Measurements from ENCODE around the gene SLC34A3. TPM values are rescaled to one million over a fixed set of nuclear protein-coding genes. Genes with fewer than 3 reads are reported as not detected.

SLC34A3 gene
- polyA plus RNA-seq, 4 donors: 0.37 to 13.7 (median 5.2) TPM

DNA sequence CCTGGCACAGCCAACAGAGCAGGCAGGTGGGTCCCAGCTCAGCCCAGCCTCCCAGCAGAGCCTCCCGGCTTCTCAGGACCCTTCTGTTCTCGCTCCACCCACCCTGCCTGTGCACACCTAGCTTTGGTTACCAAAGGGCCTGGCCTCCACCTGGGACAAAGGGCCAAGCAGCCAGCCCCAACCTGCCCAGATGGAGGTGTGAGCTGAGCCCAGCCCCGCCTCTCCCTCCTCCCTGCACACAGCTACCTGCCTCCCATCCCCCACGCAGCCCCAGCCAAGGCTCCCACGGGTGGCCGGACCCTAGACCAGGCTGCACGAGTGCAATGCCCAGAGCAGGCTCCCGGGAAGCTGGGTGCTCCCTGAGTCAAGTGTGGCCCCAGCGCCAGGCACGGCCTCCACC lies 35.8 kb upstream of the SLC34A3 start:
- DNase-seq (ENCODE audit: low read depth in 4 of 4, low spot score in 3 of 4): no peak

DNA sequence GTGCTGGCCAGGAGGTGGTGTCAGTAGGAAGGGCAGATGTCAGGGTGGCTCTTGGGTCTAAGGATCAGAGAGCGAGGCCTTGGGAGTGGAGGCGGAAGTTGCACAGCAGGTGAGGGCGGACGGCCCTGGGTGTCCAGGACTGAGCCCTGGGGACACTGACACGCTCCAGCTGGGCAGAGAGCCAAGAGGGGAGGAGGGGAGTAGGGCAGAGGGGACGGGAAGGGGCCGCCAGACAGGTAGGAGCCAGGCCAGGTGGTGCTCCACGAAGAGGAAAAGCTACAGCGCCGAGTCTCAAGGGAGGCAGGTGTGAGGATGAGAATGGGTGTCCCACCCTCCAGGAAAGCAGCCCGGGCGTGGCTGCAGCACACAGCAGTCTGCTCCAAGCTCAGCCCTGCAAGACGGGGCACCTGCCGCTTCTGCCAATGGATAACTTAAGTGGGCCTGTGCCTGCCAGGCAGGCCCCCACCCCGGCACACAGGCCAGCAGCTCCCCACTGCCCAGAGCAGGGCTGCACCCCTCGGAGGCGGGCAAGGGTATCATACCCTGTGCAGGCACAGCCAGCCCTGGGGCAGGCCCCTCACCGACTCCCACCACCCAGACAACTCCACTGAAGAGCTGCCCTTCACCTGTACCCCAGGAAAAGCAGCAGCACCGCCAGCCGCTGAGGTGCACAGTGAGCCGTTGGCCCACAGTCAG lies 35.0 kb upstream of the SLC34A3 start:
- no peak for DNase-seq (ENCODE audit: low read depth in 4 of 4, low spot score in 3 of 4)

DNA sequence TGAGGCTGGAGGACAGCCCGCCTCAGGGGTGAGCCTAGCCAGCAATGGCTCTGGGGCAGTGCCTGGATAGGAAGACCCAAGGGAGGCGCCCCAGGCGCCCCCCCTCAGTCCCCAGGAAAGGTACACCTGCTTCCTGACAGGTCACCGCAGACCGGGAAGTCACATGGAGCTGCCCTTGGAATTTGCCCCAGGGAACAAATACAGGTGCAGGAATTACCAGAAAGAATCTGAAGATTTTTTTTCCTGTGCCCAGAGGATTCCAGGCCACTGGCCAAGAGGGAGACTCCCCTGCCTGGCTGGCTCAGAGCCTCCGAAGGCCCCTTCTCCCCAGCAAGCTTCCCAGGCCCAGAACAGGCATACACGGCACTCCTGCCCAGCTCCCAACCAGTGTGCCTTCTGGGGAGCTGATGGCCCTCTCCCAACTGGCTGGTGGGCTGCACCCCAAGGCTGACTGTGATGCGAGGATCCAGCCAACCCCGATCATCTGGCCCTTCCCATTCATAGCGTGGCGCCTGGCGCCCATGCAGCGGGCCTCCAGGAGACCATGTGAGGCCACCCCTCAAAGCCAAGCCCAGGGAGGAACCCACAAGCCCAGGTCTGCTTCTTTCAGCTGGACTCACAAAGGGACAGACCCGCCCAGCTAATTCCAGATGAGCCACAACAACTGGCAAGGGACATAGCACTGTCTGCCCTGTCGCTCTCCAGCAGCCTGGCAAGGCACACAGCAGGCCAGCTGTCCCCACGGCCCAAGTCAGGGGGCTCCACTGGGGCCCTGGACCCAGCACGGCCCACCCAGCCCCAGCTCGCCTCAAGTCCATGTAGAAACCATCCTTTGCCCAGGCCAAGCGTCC lies 32.4 kb upstream of the SLC34A3 start:
- no peak for DNase-seq (ENCODE audit: low read depth in 4 of 4, low spot score in 3 of 4)

DNA sequence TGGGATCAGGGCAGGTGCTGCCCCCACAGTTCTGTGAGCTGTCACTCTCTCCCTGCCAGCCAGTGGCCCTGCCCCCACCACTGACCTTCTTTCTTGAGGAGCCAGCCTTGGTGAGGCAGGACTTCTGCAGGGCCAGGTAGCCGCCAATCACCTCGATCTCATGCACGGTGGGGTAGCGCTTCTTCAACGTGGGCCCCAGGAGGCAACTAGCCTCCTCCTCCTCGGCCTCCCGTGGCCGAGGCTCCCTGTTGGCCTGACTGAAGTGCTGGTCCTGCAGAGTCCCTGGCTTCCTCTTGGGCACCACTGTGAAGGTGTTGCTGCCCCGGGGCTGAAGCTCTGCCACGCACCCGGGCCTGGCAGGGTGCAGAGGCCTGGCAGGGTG lies 31.8 kb upstream of the SLC34A3 start:
- no peak for DNase-seq (ENCODE audit: low read depth in 4 of 4, low spot score in 3 of 4)

DNA sequence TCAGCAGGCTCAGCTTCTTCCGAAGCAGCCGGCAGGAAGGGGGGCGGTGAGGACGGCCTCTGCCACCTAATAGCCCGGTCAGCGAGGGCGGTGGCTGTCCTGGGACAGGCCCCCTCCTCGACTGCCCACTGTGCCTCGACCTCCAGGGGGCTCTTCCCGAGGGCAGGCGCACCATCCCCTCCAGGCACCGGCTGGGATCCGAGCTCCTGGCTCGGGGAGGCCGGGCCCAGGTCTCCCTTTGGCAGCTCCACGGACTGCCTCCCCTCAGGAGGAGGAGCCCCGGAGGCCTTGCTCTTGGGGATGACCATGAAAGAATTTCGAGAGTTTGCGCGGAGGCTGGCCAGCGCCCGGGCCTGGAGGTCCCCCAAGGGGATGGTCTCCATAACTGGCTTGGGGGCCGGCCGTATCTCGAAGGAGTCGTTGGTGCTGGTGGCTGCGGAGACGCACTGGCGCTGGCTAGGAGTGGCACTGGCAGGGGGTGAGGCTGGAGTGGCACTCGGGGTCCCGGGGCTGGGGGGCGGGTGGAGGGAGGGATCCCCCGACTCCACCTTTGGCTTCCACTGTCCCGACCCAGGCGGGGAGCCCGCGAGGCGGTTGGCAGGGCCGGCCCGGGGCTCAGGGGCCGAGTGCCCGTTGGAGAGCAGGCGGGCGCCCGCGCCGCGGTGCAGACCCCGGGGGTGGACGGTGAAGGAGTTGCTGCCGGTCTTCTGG lies 31.1 kb upstream of the SLC34A3 start:
- DNase-seq (ENCODE audit: low read depth in 4 of 4, low spot score in 3 of 4): no peak

DNA sequence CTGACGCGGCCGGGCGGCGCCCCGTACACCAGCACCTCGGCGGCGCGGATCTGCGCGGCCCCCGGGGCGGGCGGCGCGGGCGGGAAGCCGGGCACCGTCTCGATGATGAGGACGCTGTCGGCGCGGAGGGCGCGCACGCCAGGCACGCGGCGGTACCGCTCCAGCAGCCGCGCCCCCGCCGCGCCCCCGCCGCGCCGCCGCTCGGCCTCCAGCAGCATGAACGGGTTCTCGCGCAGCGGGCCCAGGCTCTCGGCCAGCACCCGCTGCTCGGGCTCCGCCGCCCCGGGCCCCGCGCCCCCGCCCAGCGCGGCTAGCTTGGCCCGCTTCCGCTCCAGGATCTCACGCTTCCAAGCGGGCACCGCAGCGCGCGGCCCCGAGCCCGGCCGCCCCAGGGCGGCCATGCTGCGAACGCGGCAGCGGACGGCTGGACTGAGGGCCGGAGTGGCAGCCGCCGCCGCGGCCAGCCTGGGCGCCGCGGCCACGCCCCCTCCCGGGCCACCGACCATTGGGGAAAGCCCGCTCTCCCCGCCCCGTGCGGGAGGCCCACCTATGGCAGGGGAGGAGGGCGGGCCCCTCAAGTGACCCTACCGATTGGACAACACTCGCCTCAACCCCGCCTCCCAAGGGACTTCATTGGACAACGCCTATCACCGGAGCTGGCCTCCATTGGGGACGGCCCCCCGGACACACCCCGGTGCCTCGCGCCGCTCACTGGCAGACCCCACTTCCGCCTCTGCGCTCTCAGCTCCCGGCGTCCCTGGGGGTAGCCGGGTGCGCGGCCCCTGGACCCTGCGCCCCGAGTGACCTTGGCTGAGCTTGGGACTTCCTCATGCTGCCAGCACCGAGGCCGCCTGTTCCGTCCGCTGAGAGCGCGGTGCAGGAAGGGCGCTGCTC lies 30.1 kb upstream of the SLC34A3 start, which contains the start of gene TPRN:
TSS of gene TPRN (minus strand) at position 431 of the 894 bp plus-strand sequence. CDS start at position 401, 30 bp downstream.
- peak; percentile 95 to 97 (median 96) for DNase-seq (ENCODE audit: low read depth in 4 of 4, low spot score in 3 of 4)

DNA sequence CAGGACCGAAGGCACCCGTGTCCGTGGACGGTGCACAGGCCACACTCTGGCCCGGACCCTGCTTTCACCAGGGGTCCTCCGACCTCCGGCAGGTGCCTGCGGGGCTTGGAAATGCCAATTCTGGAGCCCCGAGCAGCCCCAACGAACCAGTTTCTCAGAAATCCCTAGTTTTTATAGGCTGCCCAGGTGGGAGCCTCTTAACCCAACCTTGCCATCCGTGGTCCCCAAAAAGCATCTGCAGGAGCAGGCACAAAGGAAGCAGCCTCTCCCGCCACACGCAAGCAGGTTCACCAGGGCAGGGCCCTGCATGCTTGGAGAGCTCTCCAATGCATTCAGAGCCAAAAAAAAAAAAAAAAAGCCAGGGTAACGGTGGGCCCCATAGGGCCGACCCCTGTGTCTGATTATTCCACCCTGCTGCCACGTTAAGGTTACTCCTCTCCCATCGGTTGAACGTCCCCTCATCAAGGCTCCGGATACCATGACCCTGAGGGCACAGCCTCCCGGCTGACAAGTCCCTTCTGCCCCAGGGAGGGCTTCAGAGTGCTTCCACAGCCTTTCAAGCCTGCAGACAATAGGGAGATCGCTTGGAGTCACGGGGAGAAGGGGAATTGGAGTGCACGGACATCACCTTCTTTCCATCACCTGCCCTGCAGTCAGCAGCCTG lies 29.4 kb upstream of the SLC34A3 start:
- no peak for DNase-seq (ENCODE audit: low read depth in 4 of 4, low spot score in 3 of 4)

DNA sequence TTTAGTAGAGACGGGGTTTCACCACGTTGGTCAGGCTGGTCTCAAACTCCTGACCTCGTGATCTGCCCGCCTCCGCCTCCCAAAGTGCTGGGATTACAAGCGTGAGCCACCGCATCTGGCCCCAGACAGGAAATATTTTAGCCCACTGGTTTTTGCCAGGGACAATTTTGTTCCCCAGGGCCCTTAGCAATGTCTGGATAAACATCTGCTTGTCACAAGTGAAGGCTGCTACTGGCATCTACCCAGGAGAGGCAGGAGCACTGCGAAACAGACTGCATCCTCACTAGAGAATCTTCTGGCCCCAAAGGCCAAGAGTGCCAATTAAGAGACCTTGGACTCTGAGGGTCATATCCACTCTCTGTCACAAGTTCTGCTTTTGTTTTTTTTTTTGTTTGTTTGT lies 27.7 kb upstream of the SLC34A3 start:
- DNase-seq (ENCODE audit: low read depth in 4 of 4, low spot score in 3 of 4): no peak

DNA sequence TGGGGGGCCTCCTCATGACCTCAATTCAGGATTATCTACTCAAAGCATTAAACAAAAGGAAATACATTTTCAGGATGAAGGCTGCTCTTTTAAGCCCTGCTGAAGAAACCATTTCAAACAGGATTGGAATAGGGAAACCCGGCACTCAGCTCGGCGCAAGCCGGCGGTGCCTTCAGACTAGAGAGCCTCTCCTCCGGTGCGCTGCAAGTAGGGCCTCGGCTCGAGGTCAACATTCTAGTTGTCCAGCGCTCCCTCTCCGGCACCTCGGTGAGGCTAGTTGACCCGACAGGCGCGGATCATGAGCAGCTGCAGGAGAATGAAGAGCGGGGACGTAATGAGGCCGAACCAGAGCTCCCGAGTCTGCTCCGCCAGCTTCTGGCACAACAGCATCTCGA lies 26.0 kb upstream of the SLC34A3 start:
- no peak for DNase-seq (ENCODE audit: low read depth in 4 of 4, low spot score in 3 of 4)

DNA sequence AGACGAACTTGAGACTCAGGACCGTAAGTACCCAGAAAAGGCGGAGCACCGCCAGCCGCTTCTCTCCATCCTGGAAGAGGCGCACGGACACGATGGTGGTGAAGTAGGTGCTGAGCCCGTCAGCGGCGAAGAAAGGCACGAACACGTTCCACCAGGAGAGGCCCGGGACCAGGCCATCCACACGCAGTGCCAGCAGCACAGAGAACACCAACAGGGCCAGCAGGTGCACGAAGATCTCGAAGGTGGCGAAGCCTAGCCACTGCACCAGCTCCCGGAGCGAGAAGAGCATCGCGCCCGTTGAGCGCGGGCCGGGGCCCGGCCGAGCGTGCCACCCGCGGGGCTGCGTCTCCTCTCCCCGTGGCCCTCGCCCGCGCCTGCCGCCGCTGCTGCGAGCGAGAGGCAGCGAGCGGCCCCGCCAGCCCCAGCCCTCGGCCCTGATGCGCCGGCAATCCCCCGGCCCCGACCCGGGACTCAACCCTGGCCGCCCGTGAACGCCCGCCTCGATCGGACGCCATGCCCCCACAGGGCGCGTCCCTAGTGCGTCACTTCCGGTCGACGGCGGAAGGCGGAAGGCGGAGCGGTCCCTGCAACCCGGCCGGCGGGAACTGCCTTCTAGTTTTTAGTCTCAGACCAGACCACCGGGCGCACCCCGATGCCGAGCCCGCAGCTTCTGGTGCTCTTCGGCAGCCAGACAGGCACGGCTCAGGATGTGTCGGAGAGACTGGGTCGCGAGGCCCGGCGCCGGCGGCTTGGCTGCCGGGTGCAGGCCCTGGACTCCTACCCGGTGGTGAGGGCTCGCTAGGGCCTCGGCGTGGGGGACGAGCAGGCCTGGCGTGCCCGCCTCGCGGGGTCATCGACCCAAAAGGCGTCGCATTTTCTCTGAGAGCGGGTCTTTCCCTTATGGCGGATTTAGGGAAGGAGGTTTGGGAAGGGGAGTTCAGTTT lies 25.3 kb upstream of the SLC34A3 start, which contains the start of the genes NDOR1 and TMEM203:
TSS of gene NDOR1 (plus strand) at position 575 of the 944 bp plus-strand sequence. CDS start at position 653, 78 bp downstream.
TSS of gene TMEM203 (minus strand) at position 523 of the 944 bp plus-strand sequence. CDS start at position 289, 234 bp downstream.
- peak; percentile 65 to 78 (median 78) for DNase-seq (ENCODE audit: low read depth in 4 of 4, low spot score in 3 of 4)

DNA sequence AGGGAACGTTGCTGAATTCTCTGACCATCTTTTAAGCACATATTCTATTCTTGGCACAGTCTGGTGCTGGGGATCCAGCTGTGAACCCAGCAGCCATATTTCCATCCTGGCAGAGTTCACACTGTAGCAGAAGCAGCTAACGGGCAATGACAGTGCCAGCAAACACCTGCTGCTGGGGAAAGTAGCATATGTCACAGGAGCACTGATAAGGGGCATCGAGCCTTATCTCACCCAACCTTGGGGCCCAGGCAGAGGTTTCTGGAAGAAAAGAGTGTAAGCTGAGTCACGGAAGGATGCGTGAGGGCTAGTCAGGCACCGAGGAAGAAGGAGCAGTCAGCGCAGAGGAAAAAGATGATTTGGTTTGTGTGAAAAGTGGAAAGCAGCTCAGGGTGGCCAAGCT lies 24.1 kb upstream of the SLC34A3 start:
- no peak for DNase-seq (ENCODE audit: low read depth in 4 of 4, low spot score in 3 of 4)

DNA sequence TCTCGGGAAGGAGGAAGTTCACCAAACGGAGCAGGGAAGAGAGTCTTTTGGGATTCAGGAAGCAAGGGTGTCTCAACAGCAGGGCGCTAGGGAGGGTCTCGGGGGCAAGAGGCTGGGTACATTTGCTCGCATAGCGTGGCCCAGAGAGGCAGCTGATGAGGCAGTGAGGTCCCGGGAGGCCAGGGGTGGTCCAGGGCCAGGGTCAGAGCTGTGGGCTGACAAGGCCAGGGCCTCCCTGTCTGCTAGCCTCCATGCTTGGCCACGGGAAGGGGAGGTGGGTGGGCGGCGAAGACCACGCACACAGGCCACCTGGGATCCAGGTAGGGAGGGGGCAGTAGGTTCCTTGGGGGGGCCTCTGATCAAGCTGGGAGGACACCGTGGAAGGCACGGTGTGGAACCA lies 19.2 kb upstream of the SLC34A3 start:
- no peak for DNase-seq (ENCODE audit: low read depth in 4 of 4, low spot score in 3 of 4)

DNA sequence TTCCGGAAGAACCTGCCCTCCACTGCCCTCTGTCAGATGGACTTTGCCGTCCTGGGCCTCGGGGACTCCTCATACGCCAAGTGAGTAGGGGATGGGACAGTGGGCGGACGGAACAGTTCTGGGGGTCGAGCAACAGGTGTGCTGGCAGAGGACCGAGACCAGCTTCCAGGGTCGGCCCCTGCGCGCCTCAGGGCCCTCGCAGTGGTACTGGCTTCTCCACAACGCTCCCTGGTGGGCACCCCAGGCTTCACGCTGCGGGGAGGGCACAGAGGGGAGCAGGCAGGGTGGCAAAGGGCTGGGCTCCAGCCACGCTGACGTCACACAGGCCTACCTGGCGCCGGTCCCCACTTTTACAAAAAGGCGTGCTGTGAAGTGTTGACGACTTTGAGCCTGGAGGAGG lies 18.2 kb upstream of the SLC34A3 start:
- DNase-seq (ENCODE audit: low read depth in 4 of 4, low spot score in 3 of 4): no peak

DNA sequence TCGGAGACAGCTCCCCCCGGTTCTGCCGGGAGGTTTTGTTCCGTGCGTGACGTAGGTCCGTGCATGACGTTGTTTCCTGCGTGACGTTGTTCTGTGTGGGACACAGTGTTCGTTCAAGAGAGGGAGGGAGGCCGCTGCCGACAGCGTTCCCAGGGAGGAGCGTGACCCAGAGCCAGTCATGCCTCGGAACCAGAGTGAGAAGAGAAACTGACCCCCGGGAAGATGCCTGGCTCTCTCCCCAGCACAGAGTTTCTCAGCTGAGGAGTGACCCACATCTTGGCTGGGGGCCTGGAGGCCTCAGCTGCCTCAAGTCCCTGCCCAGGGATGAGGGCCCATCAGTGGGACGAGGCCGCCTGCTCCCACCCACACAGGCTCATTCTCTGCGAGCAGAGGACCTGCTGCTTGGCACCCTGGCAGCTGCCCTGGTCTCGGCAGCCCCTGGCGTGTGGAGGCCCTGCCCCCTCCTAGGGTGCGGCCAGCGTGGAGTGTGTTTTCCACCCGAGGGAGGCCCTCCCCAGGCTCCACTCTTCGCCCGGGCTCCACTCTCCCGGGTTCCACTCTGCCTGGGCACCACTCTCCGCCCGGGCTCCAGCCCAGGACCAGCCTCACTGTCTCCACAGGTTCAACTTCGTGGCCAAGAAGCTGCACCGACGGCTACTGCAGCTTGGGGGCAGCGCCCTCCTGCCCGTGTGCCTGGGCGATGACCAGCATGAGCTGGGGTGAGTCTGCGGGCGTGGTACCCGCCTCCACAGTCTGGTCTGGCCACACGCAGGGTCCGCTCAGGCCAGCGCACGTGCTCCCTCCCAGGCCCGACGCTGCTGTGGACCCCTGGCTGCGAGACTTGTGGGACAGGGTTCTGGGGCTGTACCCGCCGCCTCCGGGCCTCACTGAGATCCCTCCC lies 17.3 kb upstream of the SLC34A3 start:
- no peak for DNase-seq (ENCODE audit: low read depth in 4 of 4, low spot score in 3 of 4)

DNA sequence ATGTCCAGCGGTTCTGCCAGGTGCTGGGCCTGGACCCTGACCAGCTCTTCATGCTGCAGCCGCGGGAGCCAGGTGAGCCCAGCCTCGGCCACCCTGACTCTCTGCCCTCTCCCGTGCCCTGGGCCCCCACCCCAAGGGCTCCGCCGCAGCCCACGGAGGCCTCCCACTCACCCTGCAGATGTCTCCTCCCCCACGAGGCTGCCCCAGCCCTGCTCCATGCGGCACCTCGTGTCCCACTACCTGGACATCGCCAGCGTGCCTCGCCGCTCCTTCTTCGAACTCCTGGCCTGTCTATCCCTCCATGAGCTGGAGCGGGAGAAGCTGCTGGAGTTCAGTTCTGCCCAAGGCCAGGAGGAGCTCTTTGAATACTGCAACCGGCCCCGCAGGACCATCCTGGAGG lies 16.1 kb upstream of the SLC34A3 start:
- no peak for DNase-seq (ENCODE audit: low read depth in 4 of 4, low spot score in 3 of 4)

DNA sequence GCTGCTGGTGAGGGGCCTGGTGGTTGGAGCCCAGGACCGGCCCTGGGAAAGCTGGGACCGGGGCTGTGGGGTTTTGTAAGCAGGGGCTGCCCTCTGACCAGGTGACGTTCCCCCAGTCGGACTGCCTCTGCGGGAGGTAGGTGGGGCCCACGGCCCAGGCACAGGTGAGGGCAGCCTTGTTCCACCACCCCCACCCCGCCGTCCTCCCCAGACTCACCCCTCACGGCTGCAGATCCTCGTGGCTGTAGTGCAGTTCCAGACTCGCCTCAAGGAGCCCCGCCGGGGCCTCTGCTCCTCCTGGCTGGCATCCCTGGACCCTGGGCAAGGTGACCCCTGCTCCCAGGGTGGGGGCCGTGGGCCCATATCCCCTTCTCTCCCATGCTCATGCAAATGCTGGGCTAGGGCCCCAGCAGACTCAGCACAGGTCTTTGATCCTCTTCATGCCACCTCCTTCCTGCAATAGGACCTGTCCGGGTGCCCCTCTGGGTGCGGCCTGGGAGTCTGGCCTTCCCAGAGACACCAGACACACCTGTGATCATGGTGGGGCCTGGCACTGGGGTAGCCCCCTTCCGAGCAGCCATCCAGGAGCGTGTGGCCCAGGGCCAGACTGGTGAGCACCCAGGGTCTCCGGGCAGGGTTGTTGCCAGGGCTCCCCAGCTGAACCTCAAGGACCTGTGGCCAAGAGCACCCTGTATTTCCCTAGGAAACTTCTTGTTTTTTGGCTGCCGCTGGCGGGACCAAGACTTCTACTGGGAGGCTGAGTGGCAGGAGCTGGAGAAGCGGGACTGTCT lies 15.3 kb upstream of the SLC34A3 start:
- DNase-seq (ENCODE audit: low read depth in 4 of 4, low spot score in 3 of 4): no peak

Measured in left renal pelvis (tissue), 4 donors.